GM08714 (cell line): ENCODE data around the gene DNAL4.
"Not testable (repeated sequence)": the region's sequence is repeated elsewhere in the genome, so short reads cannot be mapped to it uniquely, and the experiment has no call there.

ENCODE experiments used
- H3K4me3 ChIP-seq: fragments of 200-500 bp; sonication (Bioruptor generic); 2 replicates; pipeline ENCODE4 v1.5.1; 2014; ENCODE audit warnings: mild to moderate bottlenecking, low read length, inconsistent platforms
- ZNF274 ChIP-seq: IDR thresholded peaks from 2 replicates; pipeline ENCODE4 v1.6.1; 2012; ENCODE audit warnings: mild to moderate bottlenecking, low read depth, low read length

DNAL4 gene

DNA sequence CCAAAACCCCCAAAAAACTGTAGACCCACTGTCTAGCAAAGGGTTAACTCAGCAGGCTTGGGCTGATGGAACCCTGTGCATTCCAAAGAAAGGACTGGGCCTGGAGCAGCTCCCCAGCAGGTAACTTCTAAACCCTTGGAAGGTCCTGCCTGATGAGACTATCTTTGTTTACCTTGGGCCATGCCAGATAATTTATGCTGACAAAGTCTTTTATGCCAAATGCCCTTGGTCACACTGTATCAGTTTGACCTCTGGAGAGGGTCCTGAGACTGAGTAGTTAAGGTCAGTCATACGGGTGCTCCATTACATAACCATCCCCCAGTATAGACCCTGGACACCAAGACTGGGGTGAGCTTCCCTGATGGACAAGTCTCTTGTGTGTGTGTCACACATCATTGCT lies 21.9 kb upstream of the DNAL4 start:
- TF ChIP-seq ZNF274, result no peak

DNA sequence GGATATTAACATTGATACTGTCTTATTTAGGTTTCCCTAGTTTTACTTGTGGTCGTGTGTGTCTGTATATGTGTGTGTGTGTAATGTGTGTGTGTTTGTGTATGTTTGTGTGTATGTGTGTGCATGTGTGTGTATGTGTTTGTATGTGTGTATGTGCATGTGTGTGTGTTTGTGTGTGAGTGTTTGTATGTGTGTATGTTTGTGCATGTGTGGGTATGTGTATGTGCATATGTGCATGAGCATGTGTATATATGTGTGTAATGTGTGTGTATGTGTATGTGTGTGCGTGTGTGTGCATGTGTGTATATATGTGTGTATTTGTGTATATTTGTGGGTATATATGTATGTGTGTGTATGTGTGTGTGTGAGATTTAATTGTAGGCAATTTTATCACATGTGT lies 17.3 kb upstream of the DNAL4 start:
- no peak for TF ChIP-seq ZNF274
- H3K4me3 ChIP-seq, result no peak overlapping the region

More for the DNA sequence above, 21.9 kb upstream of the DNAL4 start:
- H3K4me3 ChIP-seq, result no peak overlapping the region

DNA sequence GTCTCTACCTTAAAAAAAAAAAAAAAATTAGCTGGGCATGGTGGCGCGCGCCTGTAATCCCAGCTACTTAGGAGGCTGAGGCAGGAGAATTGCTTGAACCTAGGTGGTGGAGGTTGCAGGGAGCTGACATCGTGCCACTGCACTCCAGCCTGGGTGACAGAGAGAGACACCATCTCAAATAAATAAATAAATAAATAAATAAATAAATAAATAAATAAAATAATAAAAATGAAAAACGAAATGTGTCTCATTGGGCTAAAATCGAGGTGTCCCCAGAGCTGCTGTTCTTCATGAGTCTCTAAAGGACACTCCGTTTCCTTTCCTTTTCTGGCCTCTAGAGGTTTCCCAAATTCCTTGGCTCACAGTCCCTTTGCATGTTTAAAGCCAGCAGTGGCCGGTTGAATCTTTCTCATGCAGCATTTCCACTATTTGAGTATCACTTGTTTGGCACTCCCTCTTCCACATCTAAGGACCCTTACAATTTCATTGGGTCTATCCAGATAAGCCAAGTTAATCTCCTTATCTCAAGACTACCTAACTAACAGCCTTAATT lies 11.2 kb upstream of the DNAL4 start:
- H3K4me3 ChIP-seq, result not testable (repeated sequence)

DNA sequence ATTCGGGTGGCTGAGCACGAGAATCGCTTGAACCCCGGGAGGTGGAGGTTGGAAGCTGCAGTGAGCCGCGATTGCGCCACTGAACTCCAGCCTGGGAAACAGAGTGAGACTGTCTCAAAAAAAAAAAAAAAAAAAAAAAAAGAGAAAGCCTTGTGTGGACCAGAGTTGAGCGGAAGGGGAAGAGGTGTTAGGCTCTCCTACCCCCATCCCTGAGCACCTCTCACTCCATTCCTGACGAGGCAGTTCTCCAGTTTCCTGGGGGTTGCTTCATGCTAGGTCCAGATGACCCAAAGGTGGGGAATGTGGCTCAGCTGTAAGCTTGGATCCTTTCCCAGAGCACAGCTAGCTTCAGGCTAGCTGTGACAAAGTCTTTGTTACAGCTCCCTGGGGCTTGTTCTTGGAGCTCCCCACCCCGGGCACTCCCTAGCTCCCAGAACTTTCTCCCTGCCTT lies 8.8 kb upstream of the DNAL4 start:
- no peak for TF ChIP-seq ZNF274
- H3K4me3 ChIP-seq, result no peak overlapping the region

DNA sequence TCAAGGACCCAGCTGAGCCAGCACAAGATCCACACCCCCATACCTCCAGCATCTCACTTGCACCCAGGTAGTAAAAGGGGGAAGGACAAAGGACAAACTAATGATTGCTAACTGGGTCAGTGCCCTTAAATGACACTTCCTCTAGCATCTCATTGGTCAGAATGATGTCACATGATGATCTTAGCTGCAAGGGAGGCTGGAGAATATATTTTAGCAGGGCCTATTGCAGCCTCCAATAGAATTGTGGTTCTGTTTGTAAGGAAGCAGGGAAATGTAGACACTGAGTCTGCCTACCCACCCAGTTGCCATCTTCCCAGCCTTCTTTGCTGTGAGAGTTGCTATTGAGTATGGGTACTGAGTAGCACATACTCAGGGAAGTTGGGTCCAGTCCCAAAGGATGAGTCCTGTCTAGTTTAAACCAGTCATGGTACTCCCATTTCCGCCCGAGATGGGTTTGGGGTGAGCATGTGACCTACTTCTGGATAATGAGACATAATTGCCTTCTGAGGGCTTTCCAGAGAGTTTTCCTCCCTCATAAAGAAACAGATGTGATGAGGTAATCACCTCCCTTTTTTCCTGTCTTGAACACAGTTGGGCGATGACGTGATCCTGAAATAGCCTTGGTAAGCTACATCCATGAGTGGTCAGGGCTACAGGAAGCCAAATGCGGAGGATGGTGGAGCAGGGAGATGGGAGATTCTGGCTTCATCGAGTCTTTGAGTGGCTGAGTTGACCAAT lies 5.5 kb upstream of the DNAL4 start:
- TF ChIP-seq ZNF274, result no peak

DNA sequence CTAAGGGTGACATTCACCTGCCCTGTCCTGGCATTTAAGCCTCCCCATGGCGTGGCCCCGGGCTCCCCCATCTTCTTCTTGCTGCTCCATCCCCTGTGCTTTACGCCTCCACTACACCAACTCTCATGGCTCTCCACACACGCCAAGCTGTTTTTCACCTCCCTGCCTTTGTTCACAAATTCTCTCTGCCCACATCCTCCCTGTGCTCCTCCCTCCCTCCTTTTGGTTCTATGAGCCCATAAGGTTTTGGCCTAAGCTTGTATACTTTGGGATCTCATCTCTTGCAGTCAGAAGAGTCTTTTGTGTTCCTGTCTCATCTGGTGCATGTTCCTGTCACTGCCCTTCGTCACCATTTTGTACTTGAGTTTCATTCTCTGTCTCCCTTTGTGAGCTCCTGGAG lies 4.6 kb upstream of the DNAL4 start:
- no peak overlapping the region for H3K4me3 ChIP-seq
- TF ChIP-seq ZNF274, result no peak

More for the DNA sequence above, 5.5 kb upstream of the DNAL4 start:
- no peak overlapping the region for H3K4me3 ChIP-seq

DNA sequence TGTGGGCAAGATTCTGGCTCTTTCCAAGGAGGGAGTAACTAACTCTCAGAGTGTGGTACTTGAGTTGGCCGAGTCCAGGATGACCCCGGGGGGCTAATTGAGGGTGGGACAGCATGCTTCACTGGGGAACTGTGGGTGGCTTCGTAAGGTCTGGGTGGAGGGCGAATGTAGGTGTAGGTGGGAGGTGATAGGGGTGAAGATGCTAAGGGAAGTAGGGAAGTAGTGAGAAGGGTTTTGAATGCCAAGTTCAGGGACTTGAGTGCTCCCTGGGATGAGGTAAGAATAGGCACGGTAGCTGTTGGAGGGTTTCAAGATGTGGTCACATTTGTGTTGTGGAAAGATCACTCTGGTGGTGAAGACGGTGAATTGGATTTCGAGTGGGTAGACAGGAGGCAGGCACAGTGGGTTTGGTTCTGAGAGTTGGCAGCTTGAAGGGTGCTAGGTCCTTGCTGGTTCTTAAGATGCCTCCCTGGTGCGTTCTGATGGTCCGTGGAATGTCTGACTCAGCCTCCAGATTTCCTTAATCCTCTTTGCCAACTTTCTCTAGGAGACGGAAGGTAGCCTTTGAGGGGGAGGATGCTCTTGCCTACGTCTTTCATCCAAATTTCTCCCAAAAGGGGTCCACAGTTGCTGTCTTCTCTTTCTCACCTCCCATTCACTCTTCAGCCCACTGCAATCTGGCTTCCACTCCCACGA lies 2.5 kb upstream of the DNAL4 start:
- no peak for TF ChIP-seq ZNF274
- H3K4me3 ChIP-seq, result no peak overlapping the region

DNA sequence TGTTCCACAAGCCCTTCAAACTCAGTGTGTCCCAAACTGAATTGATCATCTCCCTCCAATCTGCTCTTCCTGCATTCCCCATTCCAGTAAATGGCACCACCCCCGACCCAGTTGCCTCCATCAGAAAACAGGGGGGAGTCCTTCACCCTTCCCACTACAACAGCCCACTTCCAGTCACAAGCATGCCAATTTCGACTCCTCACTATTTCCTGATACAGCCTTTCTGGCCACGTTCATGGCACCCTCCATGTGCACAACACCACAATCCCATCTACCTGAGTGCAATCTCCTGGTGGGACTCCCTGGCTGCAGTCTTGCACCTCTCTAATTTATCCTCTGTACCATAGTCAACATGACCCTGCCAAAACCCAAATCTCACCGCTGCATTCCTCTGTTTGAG lies 1.6 kb upstream of the DNAL4 start:
- no peak for TF ChIP-seq ZNF274
- H3K4me3 ChIP-seq, result no peak overlapping the region

DNA sequence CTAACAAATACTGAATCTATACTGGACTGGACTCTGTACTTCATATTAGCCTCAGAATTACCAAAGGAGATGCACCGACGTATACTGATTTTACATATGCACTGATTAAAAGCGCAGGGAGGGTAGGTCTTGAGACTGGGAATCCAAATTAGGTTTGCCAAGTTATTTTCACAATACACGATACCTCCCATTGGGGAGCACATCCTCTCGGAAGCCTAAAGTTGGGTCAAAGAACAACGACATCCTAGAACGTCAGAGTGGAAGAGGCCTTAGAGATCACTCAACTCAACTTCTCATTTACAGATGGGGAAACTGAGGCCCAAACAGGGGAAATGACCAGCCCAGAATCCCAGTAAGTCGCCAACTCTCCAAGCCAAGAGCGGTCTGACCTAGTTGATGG lies 626 bp downstream of the DNAL4 start:
- no peak for TF ChIP-seq ZNF274
- H3K4me3 ChIP-seq, result peak overlapping the region; percentile 76

DNA sequence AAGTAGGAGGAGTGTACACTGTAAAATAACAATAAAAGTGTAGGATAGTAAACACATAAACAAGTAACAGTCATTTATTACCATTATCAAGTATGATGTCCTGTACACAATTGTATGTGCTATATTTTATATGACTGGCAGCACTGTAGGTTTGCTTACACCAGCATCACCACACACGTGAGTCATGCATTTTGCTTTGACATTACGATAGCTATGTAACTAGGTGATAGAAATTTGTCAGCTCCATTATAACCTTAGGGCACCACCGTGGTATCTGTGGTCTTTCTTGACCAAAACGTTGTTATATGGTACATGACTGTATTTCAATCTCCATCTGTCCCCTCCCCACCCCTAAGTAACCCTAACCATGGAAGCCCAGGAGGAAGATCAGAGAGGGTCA lies 1.1 kb downstream of the DNAL4 start:
- peak overlapping the region; percentile 76 for H3K4me3 ChIP-seq
- no peak for TF ChIP-seq ZNF274

DNA sequence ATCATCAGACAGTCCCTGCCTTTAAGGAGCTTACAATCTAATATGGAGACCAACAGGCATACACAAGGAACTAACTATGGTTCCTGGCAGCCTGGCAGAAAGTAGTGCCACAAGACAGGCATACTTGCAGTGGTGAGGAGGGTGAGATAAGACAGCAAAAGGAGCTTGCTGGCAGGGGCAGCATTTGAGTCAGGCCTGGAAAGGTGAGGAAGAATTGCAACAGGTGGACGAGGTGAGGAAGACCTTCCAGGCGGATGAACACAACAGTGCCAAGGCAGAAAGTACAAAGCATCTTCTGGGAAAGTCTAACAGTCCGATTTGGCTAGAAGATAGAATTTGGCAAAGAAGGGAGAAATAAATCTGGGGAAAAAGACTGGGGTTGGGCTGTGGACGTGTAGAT lies 4.3 kb downstream of the DNAL4 start:
- H3K4me3 ChIP-seq, result no peak overlapping the region
- TF ChIP-seq ZNF274, result no peak

DNA sequence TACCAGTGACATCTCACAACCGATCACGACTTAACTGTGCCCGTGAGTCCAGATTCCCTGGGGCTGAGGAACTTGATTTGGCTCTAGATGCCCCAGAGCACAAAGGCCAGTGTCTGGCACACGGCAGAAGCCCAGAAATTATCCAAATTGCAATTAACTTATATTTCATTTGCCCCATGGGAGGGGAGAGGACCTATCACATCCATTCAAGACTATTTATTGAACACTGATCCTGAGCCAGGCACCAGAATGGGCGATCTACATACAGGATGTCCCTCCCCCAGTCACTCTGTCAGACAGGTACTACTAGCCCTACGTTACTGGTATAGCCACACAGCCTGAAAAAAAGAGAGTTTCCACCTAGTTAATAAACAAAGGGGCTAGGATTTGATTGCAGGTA lies 5.1 kb downstream of the DNAL4 start:
- H3K4me3 ChIP-seq, result no peak overlapping the region
- TF ChIP-seq ZNF274, result no peak

DNA sequence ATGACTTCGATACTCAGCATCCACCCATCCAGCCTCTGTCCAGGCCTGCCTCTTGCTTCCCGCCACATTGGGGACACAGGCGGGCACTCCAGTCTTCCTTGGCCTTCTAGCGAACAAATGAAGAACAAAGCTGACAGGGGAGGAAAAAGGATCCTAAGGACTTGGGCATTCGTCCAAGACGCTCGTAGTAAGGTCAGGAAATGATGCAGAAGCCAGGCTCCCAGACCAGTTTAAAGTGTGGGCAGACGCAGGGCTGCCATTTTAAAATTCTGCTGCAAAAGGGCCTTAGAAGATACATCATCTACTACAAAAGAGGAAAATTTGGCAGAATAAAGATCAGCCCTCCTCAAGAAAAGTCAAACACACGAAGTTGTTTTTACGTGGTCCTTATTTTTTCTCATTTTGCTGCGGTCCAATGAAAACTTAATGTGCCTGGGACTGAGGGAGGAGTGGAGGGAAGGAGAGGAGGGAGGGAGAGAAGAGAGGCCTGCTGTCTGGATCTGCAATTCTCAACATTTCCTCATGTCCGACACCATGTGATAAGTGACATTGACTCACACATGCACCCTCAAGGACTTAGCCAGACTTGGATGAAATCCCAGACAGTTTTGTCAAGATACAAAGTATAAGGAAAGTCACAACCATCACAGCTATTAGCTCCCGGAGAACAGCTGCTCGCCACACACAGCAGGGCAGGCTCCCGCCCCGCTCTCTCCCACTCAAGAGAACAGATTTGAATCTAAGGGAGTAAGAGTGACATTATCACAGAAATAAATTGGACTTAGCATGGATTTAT lies 5.7 kb downstream of the DNAL4 start:
- no peak for TF ChIP-seq ZNF274
- no peak overlapping the region for H3K4me3 ChIP-seq

DNA sequence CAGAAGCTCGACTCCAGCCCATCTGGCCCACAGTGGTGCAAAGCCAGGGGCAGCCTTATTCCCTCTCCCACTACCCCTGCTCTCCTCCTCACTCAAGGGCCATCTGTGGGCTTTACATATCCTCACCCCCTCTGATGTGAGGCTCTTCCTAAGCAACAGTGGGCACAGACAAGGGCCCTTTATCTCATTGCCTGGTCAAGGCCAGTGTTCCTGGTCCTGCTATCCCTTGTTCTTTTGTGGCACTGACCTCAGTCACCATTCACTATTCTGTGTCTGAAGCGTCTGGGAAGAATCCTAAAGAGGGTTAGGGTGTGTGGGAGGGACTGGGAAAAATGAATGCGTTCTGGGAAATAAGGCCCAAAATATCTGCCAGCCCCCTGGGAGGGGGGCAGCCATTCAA lies 7.3 kb downstream of the DNAL4 start:
- no peak overlapping the region for H3K4me3 ChIP-seq
- TF ChIP-seq ZNF274, result no peak
